Ishikawa (cell line): ENCODE results near the gene ESRRG.

Experiments
- CEBPB ChIP-seq: IDR thresholded peaks from 2 replicates; pipeline ENCODE4 v1.6.1; 2012
- CREB1 ChIP-seq: IDR thresholded peaks from 2 replicates; pipeline ENCODE4 v1.6.1; 2012; ENCODE audit warnings: low read depth
- EGR1 ChIP-seq: IDR thresholded peaks from 2 replicates; pipeline ENCODE4 v1.6.1; 2012
- EP300 ChIP-seq: IDR thresholded peaks from 2 replicates; pipeline ENCODE4 v1.6.1; 2012; ENCODE audit warnings: borderline replicate concordance
- FOXM1 ChIP-seq: IDR thresholded peaks from 2 replicates; pipeline ENCODE4 v1.6.1; 2012; ENCODE audit warnings: low read depth, borderline replicate concordance
- MAX ChIP-seq: IDR thresholded peaks from 2 replicates; pipeline ENCODE4 v1.6.1; 2012
- NFIC ChIP-seq: IDR thresholded peaks from 2 replicates; pipeline ENCODE4 v1.6.1; 2012
- RAD21 ChIP-seq: IDR thresholded peaks from 2 replicates; pipeline ENCODE4 v1.6.1; 2012; ENCODE audit warnings: low read depth
- TAF1 ChIP-seq: IDR thresholded peaks from 2 replicates; pipeline ENCODE4 v1.6.1; 2012; ENCODE audit warnings: low read depth, mild to moderate bottlenecking
- TCF12 ChIP-seq: IDR thresholded peaks from 2 replicates; pipeline ENCODE4 v1.6.1; 2012; ENCODE audit warnings: low read depth
- USF1 ChIP-seq: IDR thresholded peaks from 2 replicates; pipeline ENCODE4 v1.6.1; 2012
- YY1 ChIP-seq: IDR thresholded peaks from 2 replicates; pipeline ENCODE4 v1.6.1; 2012; ENCODE audit warnings: low read depth
- ZBTB7A ChIP-seq: IDR thresholded peaks from 2 replicates; pipeline ENCODE4 v1.6.1; 2012; ENCODE audit warnings: low read depth

- TF ChIP-seq YY1 (no peak), CEBPB (no peak), NFIC (no peak), TAF1 (no peak), MAX (no peak), RAD21 (no peak), EGR1 (no peak), FOXM1 (no peak), USF1 (no peak), ZBTB7A (no peak), TCF12 (no peak), EP300 (no peak), CREB1 (no peak)
Measured at GRCh38 chr1:216643176-216643575, 80.1 kb downstream of the ESRRG start.
